ENCODE results near the gene ASPA. TPM values are rescaled to one million over a fixed set of nuclear protein-coding genes. Genes with fewer than 3 reads are reported as not detected.

The ASPA gene
- total RNA-seq, 2 experiments from 2014 or later: not detected

DNA sequence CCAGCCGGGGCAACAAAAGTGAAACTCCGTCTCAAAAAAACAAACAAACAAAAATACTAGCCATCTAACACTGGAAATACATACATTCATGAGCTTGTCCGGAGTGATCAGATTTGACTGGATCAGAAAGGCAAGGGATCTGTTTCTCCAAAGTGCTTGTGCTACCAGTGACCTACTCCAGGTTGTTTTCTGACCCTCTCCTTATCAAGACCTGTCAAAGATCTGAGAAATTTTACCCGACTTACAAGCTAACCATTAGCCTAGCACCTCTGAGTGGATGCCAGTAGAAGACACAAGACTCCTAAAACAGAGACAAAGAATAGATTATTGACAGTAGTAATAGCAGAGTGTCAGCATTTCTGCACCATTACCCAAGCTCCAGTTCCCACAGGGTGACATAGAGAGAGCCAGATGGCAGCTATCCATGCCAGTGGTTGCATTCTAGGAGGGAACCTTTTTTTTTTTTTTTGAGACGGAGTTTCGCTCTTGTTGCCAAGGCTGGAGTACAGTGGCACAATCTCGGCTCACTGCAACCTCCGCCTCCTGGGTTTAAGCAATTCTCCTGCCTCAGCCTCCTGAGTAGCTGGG, 9.8 kb downstream of the ASPA start:
- no peak for DNase-seq (ENCODE audit: low spot score)
- Histone ChIP-seq H3K79me2 (ENCODE audit: insufficient read depth, low read depth, low read length) (no peaks in the 10 kb centered on the region), H4K20me1 (ENCODE audit: insufficient read depth, low read length) (no peaks in the 10 kb centered on the region), H3K27ac (ENCODE audit: low read depth, low read length, poor library complexity, severe bottlenecking) (no peak overlapping the region), H3K9me2 (ENCODE audit: insufficient read depth, low read length) (no peaks in the 10 kb centered on the region), H3K4me2 (ENCODE audit: low read length) (no peak overlapping the region), H3K36me3 (ENCODE audit: insufficient read depth, low read length) (no peaks in the 10 kb centered on the region), H3K4me3 (ENCODE audit: low read depth, low read length, poor library complexity, severe bottlenecking) (no peak overlapping the region), H3K9me3 (ENCODE audit: low read length) (no peaks in the 10 kb centered on the region), H3K4me1 (ENCODE audit: insufficient read depth, low read length, poor library complexity, severe bottlenecking) (no peaks in the 10 kb centered on the region), H2AFZ (ENCODE audit: low read length) (no peak overlapping the region)
- CTCF ChIA-PET (ENCODE audit: unreplicated experiment): no interaction called here
- no peak for TF ChIP-seq EZH2phosphoT487 (IDR thresholded peaks at IDR 0.05; ENCODE audit: borderline replicate concordance, low read depth, low read length)
- TF ChIP-seq CTCF (conservative IDR thresholded peaks at IDR 0.05; ENCODE audit: low read length): no peak
- intact Hi-C loops (cut with micrococcal nuclease; ENCODE audit: unreplicated experiment): no loop called here
- POLR2A ChIA-PET: interaction anchor here (1.0 kb wide), 1 partner anchor 299 kb away, joined by 4 read pairs; no protein-coding TSS in a partner anchor
- no TSS peak for BruUV-seq (replicated peaks)

DNA sequence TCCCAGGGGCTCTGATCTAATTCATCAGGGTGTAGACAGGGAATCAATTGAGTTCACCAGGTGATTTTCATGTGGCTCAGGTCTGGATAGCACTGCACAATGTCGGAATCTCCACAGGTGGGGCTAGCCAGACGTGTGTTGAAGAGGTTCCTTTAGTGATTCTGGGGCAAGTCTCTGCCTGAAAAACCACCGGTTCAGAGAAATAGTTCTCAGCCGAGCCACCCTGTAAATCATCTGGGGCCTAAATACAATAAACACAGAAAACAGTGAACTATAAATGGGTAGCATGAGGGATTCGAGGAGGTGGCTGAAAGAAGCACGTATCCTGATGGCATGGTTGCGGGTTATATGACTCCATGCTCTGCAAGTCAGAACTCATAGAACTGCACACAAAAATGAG, 21.3 kb downstream of the ASPA start:
- Histone ChIP-seq H3K4me1 (ENCODE audit: insufficient read depth, low read length, poor library complexity, severe bottlenecking) (no peaks in the 10 kb centered on the region), H3K4me2 (ENCODE audit: low read length) (no peak overlapping the region), H3K9me3 (ENCODE audit: low read length) (no peaks in the 10 kb centered on the region), H3K27ac (ENCODE audit: low read depth, low read length, poor library complexity, severe bottlenecking) (no peak overlapping the region), H3K4me3 (ENCODE audit: low read depth, low read length, poor library complexity, severe bottlenecking) (no peak overlapping the region), H3K9me2 (ENCODE audit: insufficient read depth, low read length) (no peaks in the 10 kb centered on the region), H3K79me2 (ENCODE audit: insufficient read depth, low read depth, low read length) (no peaks in the 10 kb centered on the region), H2AFZ (ENCODE audit: low read length) (no peak overlapping the region), H4K20me1 (ENCODE audit: insufficient read depth, low read length) (no peaks in the 10 kb centered on the region), H3K36me3 (ENCODE audit: insufficient read depth, low read length) (no peaks in the 10 kb centered on the region)
- intact Hi-C loops (cut with micrococcal nuclease; ENCODE audit: unreplicated experiment): no loop called here
- TF ChIP-seq CTCF (conservative IDR thresholded peaks at IDR 0.05; ENCODE audit: low read length) (no peak), EZH2phosphoT487 (IDR thresholded peaks at IDR 0.05; ENCODE audit: borderline replicate concordance, low read depth, low read length) (no peak)
- POLR2A ChIA-PET: no interaction called here
- no peak for DNase-seq (ENCODE audit: low spot score)
- no TSS peak for BruUV-seq (replicated peaks)
- CTCF ChIA-PET (ENCODE audit: unreplicated experiment): no interaction called here

DNA sequence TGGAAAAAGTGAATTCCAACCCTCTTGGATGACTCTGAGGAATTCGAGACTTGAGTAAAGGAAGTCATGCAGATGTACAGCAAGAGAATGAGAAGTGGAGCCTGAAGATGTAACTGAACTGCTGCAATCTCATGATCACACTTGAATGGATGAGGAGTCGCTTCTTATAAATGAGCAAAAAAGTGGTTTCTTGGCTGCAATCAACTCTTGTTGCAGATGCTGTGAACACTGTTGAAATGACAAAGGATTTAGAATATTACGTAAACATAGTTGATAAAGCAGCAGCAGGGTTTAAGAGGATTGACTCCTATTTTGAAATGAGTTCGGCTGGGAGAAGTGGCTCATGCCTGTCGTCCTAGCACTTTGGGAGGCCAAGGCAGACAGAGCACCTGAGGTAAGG, 25.5 kb downstream of the ASPA start:
- ChIA-PET CTCF (ENCODE audit: unreplicated experiment) (no interaction called here), POLR2A (no interaction called here)
- no peak overlapping the region for H3K4me2 ChIP-seq (ENCODE audit: low read length)
- no peaks in the 10 kb centered on the region for H4K20me1 ChIP-seq (ENCODE audit: insufficient read depth, low read length)
- no peaks in the 10 kb centered on the region for H3K4me1 ChIP-seq (ENCODE audit: insufficient read depth, low read length, poor library complexity, severe bottlenecking)
- no peak overlapping the region for H2AFZ ChIP-seq (ENCODE audit: low read length)
- no peaks in the 10 kb centered on the region for H3K79me2 ChIP-seq (ENCODE audit: insufficient read depth, low read depth, low read length)
- TF ChIP-seq CTCF (conservative IDR thresholded peaks at IDR 0.05; ENCODE audit: low read length) (no peak), EZH2phosphoT487 (IDR thresholded peaks at IDR 0.05; ENCODE audit: borderline replicate concordance, low read depth, low read length) (no peak)
- intact Hi-C loops (cut with micrococcal nuclease; ENCODE audit: unreplicated experiment): no loop called here
- no peak overlapping the region for H3K27ac ChIP-seq (ENCODE audit: low read depth, low read length, poor library complexity, severe bottlenecking)
- H3K4me3 ChIP-seq (ENCODE audit: low read depth, low read length, poor library complexity, severe bottlenecking): no peak overlapping the region
- H3K9me3 ChIP-seq (ENCODE audit: low read length): no peaks in the 10 kb centered on the region
- no peaks in the 10 kb centered on the region for H3K9me2 ChIP-seq (ENCODE audit: insufficient read depth, low read length)
- no TSS peak for BruUV-seq (replicated peaks)
- DNase-seq (ENCODE audit: low spot score): no peak
- H3K36me3 ChIP-seq (ENCODE audit: insufficient read depth, low read length): no peaks in the 10 kb centered on the region
